Retinal pigment epithelial cell (primary cell): ENCODE measurements around the gene MAGI2.
A peak's percentile ranks its signal among the peaks of the same experiment; 100 is the strongest.

Experiments used
- DNase-seq: peaks from one replicate; pipeline ENCODE4 v3.0.0-alpha.2; 2010; ENCODE audit warnings: low read depth
- H3K4me3 ChIP-seq: 2 replicates; pipeline ENCODE4 v1.5.1; 2011; ENCODE audit warnings: mild to moderate bottlenecking, low read length, control low read depth, moderate library complexity
- TF ChIP-seq, protein P1 (sequence below): conservative IDR thresholded peaks from 2 replicates; pipeline ENCODE4 v1.5.1; 2011; ENCODE audit warnings: low read depth, low read length, control low read depth, inconsistent platforms

The MAGI2 gene

DNA sequence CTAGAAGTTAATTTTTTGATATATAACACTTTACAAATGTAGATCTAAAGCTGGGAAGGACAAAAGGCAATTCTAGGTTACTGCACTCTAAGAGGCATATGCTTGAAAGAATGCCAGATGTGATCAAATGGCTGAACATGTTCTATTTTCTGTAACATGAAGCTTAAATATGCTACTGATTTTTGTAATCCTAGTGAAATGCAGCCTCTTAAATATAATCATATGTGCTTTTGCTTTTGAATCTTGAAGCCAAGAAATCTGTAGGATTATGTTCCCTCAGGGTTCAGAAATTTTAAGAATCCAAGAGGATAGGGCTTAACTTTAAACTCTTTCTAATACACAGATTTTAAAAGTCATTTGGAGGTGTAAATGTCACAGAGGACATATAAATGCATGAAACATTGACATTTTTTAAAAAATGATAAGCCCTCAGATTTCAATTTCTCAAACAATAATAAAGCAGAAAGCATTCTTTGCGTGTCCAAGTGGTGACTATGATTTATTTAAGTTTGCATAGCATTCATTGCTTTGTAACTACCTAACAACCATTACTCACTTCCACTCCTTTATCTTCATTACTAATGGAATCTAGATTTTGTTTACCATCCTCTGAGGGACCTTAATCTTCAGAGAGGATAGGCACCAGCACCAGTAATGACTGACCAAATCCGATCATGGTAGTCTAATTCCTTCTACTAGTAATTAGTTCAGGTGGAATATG lies 170.4 kb downstream of the MAGI2 start:
- DNase-seq, result peak; percentile 87
- TF ChIP-seq, protein P1, sequence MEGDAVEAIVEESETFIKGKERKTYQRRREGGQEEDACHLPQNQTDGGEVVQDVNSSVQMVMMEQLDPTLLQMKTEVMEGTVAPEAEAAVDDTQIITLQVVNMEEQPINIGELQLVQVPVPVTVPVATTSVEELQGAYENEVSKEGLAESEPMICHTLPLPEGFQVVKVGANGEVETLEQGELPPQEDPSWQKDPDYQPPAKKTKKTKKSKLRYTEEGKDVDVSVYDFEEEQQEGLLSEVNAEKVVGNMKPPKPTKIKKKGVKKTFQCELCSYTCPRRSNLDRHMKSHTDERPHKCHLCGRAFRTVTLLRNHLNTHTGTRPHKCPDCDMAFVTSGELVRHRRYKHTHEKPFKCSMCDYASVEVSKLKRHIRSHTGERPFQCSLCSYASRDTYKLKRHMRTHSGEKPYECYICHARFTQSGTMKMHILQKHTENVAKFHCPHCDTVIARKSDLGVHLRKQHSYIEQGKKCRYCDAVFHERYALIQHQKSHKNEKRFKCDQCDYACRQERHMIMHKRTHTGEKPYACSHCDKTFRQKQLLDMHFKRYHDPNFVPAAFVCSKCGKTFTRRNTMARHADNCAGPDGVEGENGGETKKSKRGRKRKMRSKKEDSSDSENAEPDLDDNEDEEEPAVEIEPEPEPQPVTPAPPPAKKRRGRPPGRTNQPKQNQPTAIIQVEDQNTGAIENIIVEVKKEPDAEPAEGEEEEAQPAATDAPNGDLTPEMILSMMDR, result no peak

DNA sequence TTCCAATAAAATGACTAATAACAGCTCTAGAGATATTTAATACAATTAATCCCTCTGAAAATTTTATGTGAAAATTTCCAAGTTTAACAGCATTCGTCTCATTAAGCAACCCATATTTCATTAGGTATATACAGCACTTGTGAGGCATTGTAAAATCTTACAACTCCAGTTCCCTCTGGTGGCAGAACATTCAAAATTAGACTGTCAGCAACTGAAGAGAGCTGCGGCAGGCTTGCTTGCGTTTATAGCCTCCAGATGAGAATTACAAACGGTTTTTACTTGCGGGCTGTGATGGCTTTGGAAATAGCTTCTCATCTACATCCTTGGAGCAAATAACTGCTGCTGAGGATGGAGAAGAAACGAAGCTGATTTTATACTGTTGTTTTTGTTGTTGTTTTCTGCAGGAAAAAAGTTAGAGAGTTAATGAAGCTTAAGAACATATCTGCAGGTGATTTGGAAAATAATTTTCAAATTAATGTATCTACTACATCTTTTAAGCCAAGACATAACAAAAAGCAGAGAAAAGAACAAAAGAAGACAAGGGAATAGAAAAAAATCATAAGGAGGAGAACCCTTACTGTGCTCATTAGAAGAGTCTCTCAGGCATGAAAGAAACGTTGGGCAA lies 171.3 kb downstream of the MAGI2 start:
- peak; percentile 66 for DNase-seq
- peak overlapping the region; percentile 0 for H3K4me3 ChIP-seq
- TF ChIP-seq, protein P1, result peak; percentile 61

More for the DNA sequence above, 170.4 kb downstream of the MAGI2 start:
- H3K4me3 ChIP-seq, result no peak overlapping the region

DNA sequence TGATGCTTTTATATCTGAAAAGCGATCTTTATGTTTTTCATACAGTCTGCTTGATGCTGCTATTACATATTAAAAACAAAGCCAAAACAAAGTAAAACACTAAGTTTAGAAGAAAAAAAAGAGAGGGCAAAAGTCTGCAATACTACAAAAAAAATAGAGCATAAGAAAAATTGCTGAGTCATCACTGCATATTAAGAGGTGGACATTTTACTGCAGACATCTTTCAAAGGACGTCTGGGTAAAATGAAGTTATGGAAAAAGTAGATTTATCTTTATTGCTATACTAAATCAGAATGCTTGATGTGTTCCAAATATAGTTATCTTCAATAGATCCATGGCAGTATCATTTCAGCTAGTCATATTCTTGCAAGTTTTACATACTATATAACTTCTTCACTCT lies 172.0 kb downstream of the MAGI2 start:
- no peak overlapping the region for H3K4me3 ChIP-seq
- DNase-seq, result no peak
- TF ChIP-seq, protein P1, result no peak

DNA sequence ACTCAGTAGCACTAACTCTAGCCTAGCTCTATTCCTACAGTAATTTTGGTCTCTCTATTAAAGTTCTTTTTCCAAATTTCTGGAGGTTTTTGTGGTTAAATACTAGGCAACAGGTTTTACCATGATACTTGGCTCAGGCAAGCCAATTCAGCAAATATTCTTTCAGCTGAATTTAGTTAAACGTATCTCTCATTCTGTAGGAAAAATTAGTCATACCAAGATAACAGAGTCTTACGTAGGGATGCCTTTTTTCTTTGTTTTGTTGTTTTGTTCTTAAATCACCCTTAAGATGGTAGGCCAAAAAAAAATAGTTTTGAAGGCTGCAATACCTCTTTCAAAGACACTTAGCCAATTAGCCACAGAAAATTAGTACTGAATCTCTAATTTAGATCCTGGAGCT lies 180.5 kb downstream of the MAGI2 start:
- TF ChIP-seq, protein P1, result no peak
- no peak for DNase-seq
- no peak overlapping the region for H3K4me3 ChIP-seq

DNA sequence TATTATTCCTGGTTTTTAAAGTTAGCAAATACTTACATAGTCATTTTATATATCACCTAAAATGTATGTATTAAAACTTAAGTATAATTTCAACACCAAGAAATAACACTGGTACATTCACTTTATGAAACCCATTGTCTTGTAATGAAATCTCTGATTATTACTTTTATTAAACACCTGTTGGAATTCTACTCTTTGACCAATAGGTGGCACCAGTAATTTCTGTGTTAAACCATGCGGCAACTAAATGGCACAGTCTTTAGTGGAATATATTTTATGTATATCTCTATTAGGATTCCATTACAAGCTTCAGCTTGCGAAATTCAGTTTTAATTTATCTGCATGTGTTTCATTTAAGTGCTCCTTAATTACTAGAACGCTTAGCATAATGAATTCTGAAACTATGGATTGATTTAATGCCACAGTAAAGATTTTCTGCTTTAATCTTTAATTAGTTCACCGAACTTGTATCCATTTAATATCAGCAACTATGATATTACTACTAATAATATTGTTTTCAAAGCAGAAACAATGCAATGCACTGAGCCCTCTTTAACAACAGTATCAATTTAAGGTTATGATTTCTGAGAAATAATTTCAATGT lies 181.3 kb downstream of the MAGI2 start:
- H3K4me3 ChIP-seq, result no peak overlapping the region
- no peak for DNase-seq
- TF ChIP-seq, protein P1, result peak; percentile 63

DNA sequence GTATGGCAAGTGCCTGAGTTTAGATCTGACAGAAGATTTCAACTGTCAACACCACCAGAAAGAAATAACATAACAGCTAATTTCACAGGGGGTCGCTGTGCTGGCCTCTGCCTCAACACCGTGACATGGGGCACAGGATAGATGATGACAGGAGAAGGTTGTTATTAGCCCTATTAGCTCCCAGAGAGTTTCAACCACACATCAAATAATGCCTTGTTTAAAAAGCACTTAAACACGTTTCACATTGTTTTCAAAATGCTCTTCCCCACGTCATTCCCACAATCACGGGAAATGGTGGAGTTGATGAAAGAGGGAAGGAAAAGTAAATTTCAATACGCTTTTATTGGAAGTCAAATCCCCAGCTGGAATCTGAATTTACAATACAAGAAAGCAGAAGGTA lies 184.7 kb downstream of the MAGI2 start:
- H3K4me3 ChIP-seq, result no peak overlapping the region
- TF ChIP-seq, protein P1, result no peak
- no peak for DNase-seq

DNA sequence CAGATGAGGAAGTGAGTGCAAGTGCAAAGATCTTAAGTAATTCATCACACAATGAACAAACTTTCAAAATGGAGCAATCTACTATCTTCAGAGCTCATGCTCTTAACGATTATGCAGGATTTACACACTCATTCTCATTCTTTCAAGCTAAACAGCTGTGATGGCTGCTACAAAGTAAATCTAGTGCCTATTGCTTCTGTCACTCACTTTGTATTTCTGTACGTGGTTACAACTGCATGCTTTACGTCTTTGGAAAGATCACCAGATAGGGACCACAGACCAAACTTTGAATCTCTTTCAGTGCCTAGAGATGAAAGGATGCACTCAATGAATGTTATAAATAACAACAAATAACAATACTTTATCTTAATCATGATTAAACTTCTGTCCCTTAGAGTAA lies 194.6 kb downstream of the MAGI2 start:
- DNase-seq, result no peak
- TF ChIP-seq, protein P1, result no peak
- no peak overlapping the region for H3K4me3 ChIP-seq
